Stimulated activated CD8-positive, alpha-beta memory T cell treated with anti-CD3 and anti-CD28 coated beads, Interleukin-12 subunit alpha, Interleukin-12 subunit beta, amount 100 ng/mL, for 4 hours (primary cell): ENCODE results near the gene CNNM3.

Experiments used
- DNase-seq: peaks from one replicate; pipeline ENCODE4 v3.0.0-alpha.2; 2020; ENCODE audit warnings: low read depth

Gene CNNM3

GRCh38 chr2:96819128-96819875 is 3.2 kb downstream of the CNNM3 start:
- no peak for DNase-seq

DNA sequence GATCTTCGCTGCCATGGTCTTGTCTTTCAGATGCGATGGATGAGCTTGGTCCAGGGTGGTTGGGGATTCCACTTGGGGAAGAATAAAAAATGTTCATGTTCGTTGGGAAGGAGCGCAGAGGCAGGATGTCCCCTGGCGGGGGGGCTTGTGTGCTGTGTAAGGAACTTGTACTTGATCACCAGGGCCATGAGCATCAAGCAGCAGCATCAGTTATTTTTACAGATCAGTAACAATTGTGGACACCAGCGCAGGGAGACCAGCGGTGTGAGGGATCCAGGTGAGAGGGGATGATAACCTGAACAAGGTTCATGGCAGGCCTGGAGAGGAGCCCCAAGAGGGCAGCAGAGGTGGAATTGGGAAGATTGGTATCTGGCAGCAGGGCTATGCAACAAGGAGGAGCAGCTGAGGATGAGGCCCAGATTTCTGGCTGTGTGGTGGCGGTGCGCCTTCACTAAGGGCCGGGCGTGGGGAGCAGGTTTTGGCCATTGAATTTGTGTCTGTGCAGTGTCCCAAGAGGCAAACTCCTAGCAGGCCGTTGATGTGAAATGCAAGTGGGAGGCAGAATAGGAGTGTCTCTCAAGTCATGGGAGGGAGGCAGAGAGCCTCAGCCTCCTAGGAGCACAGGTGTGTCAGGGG is 3.9 kb downstream of the CNNM3 start:
- DNase-seq, result no peak

DNA sequence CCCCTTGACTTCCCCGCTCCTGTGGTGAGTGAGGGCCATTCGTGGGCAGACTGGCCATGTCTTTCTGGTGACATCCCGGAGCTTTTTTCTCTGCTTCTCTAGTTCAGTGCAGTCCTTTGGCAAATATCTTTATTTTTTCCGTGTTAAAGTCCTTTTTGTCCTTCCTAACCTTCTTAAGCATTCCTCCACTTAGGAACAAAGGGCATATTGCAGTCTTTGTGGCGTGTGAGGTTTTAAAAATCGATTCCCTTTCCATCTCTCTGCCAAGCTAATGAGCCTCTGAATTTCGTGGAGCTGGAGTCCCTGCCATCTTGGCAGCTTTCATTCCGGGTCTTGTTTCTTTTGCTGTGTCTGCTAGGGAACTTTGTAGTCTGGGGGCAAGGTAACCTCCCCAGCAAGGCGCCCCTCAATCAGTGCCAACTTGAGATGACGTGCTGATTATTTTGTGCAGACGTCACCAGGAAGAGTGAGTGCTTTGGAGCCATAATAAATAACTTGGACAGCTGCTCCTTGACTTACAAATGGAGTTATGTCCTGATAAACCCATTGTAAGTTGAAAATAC is 5.1 kb downstream of the CNNM3 start:
- no peak for DNase-seq

GRCh38 chr2:96822786-96823185 is 6.7 kb downstream of the CNNM3 start:
- no peak for DNase-seq

DNA sequence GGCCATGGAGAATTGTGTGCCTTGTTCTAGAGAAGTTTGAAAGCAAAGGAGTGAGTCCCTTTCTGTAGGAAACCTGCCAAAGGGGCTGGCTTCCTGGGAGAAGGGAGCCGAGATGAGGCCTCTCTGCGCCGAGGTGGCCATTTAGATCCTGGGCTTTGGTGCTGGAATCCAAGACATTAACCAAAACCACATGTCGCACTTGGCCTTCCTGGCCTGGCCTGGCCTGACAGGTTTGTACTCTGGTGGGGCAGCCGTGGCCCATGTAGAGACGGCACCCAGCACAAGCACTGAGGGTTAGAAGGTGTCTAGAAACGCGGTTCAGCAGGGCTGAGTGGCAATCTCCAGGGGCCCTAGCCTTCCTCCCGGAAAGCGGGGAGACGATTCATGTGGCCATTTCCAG is 7.1 kb downstream of the CNNM3 start:
- DNase-seq, result no peak

GRCh38 chr2:96824079-96824870 is 8.2 kb downstream of the CNNM3 start:
- DNase-seq, result no peak

DNA sequence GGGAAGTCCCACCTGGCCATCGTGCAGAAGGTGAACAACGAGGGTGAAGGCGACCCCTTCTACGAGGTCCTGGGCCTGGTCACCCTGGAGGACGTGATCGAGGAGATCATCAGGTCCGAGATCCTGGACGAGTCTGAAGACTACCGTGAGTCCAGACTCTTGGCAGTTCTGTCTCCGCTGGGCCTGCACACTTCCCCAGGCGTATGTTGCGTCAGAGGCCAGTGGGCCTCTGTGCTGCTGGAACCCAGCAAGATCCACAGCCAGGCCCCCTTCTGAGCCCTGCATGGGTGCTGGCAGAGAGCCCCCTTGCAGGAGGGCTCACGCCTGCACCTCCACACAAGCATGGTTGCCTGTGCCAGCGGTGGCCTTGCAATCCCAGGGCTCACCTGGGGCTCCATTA is 9.0 kb downstream of the CNNM3 start:
- no peak for DNase-seq

- no peak for DNase-seq
These were observed 10.6 kb downstream of the CNNM3 start for GRCh38 chr2:96826546-96827278.

- DNase-seq, result no peak
These were observed 12.4 kb downstream of the CNNM3 start for GRCh38 chr2:96828436-96828835.

DNA sequence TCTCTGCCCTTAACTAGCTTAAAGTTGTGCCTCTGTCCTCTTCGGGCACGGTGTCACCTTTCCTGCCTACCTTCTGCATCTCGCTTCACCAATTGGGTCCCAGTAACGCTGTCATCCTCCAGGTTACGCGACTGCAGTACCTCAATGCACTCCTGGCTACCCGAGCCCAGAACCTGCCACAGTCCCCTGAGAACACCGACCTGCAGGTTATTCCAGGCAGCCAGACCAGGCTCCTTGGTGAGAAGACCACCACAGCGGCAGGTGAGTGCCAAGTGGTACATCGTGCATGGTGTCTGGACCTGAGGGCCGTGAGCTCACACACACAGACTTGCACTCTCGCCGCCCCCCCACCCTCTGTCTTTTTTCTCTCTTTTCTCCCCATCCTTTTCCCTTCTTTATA is 12.8 kb downstream of the CNNM3 start:
- no peak for DNase-seq

GRCh38 chr2:96830044-96830562 is 14.0 kb downstream of the CNNM3 start:
- no peak for DNase-seq

- DNase-seq, result no peak
These were observed 15.6 kb downstream of the CNNM3 start for GRCh38 chr2:96831679-96832078.

DNA sequence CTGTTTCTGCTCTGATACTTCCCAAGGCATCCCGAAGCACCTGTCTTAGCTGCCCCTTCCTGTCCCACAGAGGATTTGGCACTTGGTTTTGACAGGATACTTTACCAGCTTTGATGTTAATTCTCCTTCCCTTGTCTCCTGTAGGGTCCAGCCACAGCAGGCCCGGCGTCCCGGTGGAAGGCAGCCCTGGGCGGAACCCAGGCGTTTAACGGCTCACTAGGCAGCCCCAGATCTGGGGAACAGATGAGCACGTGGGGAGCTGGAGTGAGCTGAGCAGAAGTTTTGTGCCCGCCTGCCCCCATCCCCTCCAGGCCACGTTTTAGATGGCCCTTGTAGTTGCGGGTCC is 16.3 kb downstream of the CNNM3 start:
- DNase-seq, result no peak

DNA sequence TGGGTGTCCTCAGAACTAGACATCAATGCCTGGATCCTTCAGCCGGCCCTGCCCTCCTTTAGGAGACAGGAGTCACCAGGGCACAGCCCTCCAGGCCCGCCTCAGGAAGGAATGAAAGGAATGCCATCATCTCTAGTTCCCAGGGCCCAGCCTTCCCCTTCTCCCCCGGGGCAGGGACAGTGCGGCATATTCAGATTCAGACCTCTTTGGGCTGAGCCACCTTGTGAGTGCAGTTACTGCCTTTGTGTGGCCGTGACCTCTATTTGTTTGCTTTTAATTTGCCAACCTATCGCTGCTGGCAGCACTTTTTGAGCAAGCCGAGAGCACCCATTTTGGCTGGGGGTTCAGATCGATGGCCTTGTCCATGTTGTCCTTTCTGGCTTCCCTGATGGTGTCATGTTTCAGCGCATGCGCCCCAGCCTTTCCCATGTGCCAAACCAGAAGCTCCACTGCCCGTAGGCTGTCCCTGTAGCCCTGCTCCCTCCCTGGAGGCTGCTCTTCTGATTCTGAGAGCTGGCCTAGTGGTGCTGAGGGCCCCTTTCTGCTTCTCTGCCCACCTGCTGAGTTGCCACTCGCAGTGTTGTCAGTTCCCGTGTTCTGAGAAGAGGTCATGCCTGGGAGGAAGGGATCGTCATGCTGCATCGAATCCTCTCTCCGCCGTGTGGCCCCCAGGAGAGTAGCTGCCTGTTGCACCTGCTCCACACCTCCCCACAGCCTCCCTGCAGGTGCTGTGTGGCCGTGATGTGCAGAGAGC is 16.9 kb downstream of the CNNM3 start:
- DNase-seq, result no peak

- no peak for DNase-seq
These were observed 19.8 kb downstream of the CNNM3 start for GRCh38 chr2:96835830-96836229.

DNA sequence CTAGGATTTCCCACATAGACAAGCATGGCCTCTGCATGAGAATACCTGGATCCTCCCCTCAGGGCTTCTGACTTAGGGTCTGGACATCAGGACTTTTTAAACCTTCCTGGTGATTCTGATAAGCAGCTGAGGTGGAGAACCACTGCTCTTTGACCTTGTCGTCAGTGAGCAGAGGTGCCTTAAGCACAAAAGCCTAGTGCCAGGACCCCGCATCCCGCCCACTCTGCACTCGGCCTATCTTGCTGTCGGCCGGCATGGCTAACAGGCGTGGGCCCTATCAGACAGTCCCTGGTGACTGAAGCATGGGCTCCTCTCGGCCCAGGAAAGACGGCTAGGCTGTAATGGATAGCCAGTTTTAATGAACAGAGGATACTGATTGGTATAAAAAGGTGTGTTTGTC is 21.5 kb downstream of the CNNM3 start:
- no peak for DNase-seq

GRCh38 chr2:96838345-96839292 is 22.6 kb downstream of the CNNM3 start:
- DNase-seq, result no peak

DNA sequence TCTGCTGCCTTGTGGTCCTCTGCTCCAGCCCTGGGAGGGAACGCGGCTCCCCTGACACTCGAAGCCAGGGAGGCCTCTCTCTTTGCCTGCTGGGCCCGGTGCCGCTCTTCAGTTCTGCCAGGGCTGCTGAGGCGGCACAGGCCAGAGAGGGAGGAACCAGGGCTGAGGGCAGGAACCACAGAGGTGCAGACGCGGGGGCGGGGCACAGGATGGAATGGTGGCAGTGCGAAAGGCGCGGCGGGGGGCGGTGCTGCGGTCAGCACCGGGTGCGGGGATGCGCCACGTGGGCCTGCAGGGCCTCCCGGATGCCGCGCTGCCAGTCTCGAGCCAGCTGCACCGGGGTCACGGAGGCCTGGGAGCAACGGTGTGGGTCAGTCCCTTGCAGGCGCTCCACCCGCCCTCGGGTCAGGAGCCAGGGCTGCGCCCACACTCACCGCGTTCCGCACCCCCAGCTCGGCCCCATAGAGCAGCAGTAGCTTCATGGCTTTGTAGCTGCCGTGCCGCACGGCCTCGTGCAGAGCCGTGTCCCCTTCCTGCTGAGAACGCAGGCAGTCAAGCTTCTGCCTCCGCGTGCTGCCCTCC is 23.3 kb downstream of the CNNM3 start:
- peak; percentile 66 for DNase-seq
